ENCODE data around the gene CRYGB. TPM values are rescaled to one million over a fixed set of nuclear protein-coding genes. Genes with fewer than 3 reads are reported as not detected.

The CRYGB gene
- polyA plus RNA-seq, 1 donor from 2014 or later = not detected

DNA sequence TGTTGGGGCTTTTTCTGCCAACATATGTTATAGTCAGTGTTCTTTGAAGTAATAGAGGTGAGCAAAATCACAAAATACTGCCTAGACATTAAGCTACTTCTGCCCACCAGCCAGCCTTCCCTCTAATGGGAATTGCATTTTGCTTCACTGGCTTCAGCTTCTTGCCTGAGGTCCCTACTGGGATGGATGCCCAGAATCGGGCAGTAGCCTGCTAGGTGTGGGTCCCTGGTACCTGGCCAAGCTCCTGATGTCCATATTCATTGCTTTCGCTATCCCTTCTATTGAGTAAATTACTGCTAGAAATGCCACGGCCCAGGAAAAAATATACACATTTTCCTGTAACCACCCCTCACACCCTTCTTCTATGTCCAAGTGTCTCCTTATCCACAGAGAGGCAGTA is 48.6 kb downstream of the CRYGB start:
- H3K4me2 ChIP-seq (ENCODE audit: low read length) = no peak overlapping the region
- no peaks in the 10 kb centered on the region for H3K36me3 ChIP-seq (ENCODE audit: insufficient read depth, low read length)

DNA sequence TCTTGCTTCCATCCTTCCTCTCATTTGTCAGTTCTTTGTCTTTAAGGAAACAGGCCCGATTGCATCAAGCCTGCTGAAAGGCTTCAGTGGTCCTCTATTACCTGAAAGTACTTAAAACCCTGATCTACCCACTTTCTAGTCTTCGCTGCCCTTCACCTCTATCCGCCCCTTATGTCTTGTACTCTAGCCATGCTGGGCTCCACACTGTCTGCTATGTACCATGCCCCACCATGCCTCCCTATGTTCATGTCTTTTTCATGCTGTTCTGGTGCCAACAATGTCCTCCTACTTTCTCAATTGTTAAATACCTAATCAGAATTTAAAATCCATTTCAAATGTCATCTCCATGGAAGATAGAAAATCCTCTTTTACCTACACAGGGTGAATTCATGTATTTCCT is 49.9 kb downstream of the CRYGB start:
- Histone ChIP-seq H3K9me3 (ENCODE audit: low read length) (no peaks in the 10 kb centered on the region), H3K4me3 (ENCODE audit: low read length) (no peak overlapping the region), H3K27ac (ENCODE audit: low read length) (no peak overlapping the region), H3K79me2 (replicated peaks; ENCODE audit: insufficient read depth, low read length) (no peaks in the 10 kb centered on the region), H3K9ac (ENCODE audit: low read length) (no peak overlapping the region), H3K27me3 (ENCODE audit: insufficient read depth, low read depth, low read length) (no peaks in the 10 kb centered on the region), H3K36me3 (ENCODE audit: insufficient read depth, low read length) (no peaks in the 10 kb centered on the region), H3F3A (ENCODE audit: insufficient read depth, low read length, poor library complexity, severe bottlenecking) (no peaks in the 10 kb centered on the region), H4K20me1 (ENCODE audit: insufficient read depth) (no peaks in the 10 kb centered on the region), H3K9me2 (ENCODE audit: insufficient read depth, low read length) (no peaks in the 10 kb centered on the region), H2AFZ (ENCODE audit: low read depth, low read length) (no peak overlapping the region), H3K4me2 (ENCODE audit: low read length) (no peak overlapping the region)
- TF ChIP-seq, protein P1, sequence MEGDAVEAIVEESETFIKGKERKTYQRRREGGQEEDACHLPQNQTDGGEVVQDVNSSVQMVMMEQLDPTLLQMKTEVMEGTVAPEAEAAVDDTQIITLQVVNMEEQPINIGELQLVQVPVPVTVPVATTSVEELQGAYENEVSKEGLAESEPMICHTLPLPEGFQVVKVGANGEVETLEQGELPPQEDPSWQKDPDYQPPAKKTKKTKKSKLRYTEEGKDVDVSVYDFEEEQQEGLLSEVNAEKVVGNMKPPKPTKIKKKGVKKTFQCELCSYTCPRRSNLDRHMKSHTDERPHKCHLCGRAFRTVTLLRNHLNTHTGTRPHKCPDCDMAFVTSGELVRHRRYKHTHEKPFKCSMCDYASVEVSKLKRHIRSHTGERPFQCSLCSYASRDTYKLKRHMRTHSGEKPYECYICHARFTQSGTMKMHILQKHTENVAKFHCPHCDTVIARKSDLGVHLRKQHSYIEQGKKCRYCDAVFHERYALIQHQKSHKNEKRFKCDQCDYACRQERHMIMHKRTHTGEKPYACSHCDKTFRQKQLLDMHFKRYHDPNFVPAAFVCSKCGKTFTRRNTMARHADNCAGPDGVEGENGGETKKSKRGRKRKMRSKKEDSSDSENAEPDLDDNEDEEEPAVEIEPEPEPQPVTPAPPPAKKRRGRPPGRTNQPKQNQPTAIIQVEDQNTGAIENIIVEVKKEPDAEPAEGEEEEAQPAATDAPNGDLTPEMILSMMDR (IDR thresholded peaks at IDR 0.05; ENCODE audit: poor library complexity, severe bottlenecking) = no peak
- TF ChIP-seq MXI1 (conservative IDR thresholded peaks at IDR 0.05; ENCODE audit: poor library complexity, severe bottlenecking) (no peak), TAF1 (IDR thresholded peaks at IDR 0.05; ENCODE audit: low read depth) (no peak), EP300 (conservative IDR thresholded peaks at IDR 0.05; ENCODE audit: poor library complexity, severe bottlenecking) (no peak), SMC3 (conservative IDR thresholded peaks at IDR 0.05; ENCODE audit: poor library complexity) (no peak), RAD21 (conservative IDR thresholded peaks at IDR 0.05) (no peak), EZH2 (IDR thresholded peaks at IDR 0.05; ENCODE audit: borderline replicate concordance, insufficient read depth, low read length, poor library complexity, severe bottlenecking) (no peak), POLR2AphosphoS5 (IDR thresholded peaks at IDR 0.05) (no peak)
- TF ChIP-seq, protein P2, sequence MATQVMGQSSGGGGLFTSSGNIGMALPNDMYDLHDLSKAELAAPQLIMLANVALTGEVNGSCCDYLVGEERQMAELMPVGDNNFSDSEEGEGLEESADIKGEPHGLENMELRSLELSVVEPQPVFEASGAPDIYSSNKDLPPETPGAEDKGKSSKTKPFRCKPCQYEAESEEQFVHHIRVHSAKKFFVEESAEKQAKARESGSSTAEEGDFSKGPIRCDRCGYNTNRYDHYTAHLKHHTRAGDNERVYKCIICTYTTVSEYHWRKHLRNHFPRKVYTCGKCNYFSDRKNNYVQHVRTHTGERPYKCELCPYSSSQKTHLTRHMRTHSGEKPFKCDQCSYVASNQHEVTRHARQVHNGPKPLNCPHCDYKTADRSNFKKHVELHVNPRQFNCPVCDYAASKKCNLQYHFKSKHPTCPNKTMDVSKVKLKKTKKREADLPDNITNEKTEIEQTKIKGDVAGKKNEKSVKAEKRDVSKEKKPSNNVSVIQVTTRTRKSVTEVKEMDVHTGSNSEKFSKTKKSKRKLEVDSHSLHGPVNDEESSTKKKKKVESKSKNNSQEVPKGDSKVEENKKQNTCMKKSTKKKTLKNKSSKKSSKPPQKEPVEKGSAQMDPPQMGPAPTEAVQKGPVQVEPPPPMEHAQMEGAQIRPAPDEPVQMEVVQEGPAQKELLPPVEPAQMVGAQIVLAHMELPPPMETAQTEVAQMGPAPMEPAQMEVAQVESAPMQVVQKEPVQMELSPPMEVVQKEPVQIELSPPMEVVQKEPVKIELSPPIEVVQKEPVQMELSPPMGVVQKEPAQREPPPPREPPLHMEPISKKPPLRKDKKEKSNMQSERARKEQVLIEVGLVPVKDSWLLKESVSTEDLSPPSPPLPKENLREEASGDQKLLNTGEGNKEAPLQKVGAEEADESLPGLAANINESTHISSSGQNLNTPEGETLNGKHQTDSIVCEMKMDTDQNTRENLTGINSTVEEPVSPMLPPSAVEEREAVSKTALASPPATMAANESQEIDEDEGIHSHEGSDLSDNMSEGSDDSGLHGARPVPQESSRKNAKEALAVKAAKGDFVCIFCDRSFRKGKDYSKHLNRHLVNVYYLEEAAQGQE (IDR thresholded peaks at IDR 0.05; ENCODE audit: borderline replicate concordance) = no peak

More for the DNA sequence above, 48.6 kb downstream of the CRYGB start:
- no peak for TF ChIP-seq MXI1 (conservative IDR thresholded peaks at IDR 0.05; ENCODE audit: poor library complexity, severe bottlenecking)
- TF ChIP-seq TAF1 (IDR thresholded peaks at IDR 0.05; ENCODE audit: low read depth) = no peak
- TF ChIP-seq RAD21 (conservative IDR thresholded peaks at IDR 0.05) = no peak
- TF ChIP-seq, protein P2 (IDR thresholded peaks at IDR 0.05; ENCODE audit: borderline replicate concordance) = no peak
- no peak for TF ChIP-seq EZH2 (IDR thresholded peaks at IDR 0.05; ENCODE audit: borderline replicate concordance, insufficient read depth, low read length, poor library complexity, severe bottlenecking)
- TF ChIP-seq POLR2AphosphoS5 (IDR thresholded peaks at IDR 0.05) = no peak
- no peak for TF ChIP-seq EP300 (conservative IDR thresholded peaks at IDR 0.05; ENCODE audit: poor library complexity, severe bottlenecking)
- no peak for TF ChIP-seq SMC3 (conservative IDR thresholded peaks at IDR 0.05; ENCODE audit: poor library complexity)
- TF ChIP-seq, protein P1 (IDR thresholded peaks at IDR 0.05; ENCODE audit: poor library complexity, severe bottlenecking) = no peak
- no peaks in the 10 kb centered on the region for H3K79me2 ChIP-seq (replicated peaks; ENCODE audit: insufficient read depth, low read length)
- no peak overlapping the region for H3K4me3 ChIP-seq (ENCODE audit: low read length)
- H2AFZ ChIP-seq (ENCODE audit: low read depth, low read length) = no peak overlapping the region
- no peaks in the 10 kb centered on the region for H3F3A ChIP-seq (ENCODE audit: insufficient read depth, low read length, poor library complexity, severe bottlenecking)
- no peaks in the 10 kb centered on the region for H3K27me3 ChIP-seq (ENCODE audit: insufficient read depth, low read depth, low read length)
- H3K9ac ChIP-seq (ENCODE audit: low read length) = no peak overlapping the region
- H4K20me1 ChIP-seq (ENCODE audit: insufficient read depth) = no peaks in the 10 kb centered on the region
- no peak overlapping the region for H3K27ac ChIP-seq (ENCODE audit: low read length)
- H3K9me3 ChIP-seq (ENCODE audit: low read length) = no peaks in the 10 kb centered on the region
- H3K9me2 ChIP-seq (ENCODE audit: insufficient read depth, low read length) = no peaks in the 10 kb centered on the region

All from neural cell (in vitro differentiated cells).